NCI-H146 treated with DMSO at 0.1 percent for 48 hours (cell line): ENCODE results near the gene ARMH1.
A peak's percentile ranks its signal among the peaks of the same experiment; 100 is the strongest.
"Not testable (repeated sequence)": the region's sequence is repeated elsewhere in the genome, so short reads cannot be mapped to it uniquely, and the experiment has no call there.

Experiments
- DNase-seq: peaks from one replicate; lab custom pipeline; 2025; ENCODE audit not compliant: unreplicated experiment; lab: John Stamatoyannopoulos, UW

Gene ARMH1

GRCh38 chr1:44664730-44665370 is 9.7 kb upstream of the ARMH1 start:
- no peak for DNase-seq

GRCh38 chr1:44666719-44667118 is 7.8 kb upstream of the ARMH1 start:
- DNase-seq: not testable (repeated sequence)

GRCh38 chr1:44670751-44671640 is 3.5 kb upstream of the ARMH1 start:
- no peak for DNase-seq

DNA sequence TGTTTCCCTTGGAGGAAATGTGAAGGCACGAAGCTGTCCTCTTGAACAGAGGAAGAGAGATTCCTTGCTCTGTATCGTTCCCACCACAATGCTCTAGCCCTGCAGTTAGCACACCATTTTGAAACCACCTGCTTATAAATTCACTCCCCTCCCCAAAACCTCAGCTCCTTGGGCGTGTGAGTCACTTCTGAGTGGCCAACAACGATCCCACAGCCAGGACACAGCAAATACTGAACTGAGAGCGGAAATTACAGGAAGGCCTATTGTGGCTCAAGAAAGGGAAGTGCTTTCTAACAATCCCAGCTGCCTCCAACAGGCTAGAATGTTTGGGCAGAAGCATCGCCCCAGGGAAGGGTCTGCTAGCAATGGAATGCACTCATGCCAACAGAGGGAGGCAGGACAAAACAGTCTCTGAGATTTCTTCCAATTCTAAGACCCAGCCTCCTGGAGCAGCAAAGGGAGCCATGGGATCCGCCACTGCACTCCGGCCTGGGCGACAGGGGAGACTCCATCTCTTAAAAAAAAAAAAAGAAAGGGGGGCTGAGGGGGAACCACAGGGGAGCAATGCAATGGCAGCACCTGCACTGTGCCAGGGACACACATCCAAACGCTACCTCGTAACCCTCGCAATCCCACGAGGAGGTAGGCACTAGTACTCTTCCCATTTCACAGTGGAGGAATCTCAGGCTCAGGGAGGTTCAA is 2.1 kb upstream of the ARMH1 start:
- no peak for DNase-seq

- no peak for DNase-seq
Observed at GRCh38 chr1:44672961-44673674, 1.4 kb upstream of the ARMH1 start.

- DNase-seq: no peak
Observed at GRCh38 chr1:44673675-44674112, 820 bp upstream of the ARMH1 start.

- no peak for DNase-seq
Observed at GRCh38 chr1:44675186-44675585, 672 bp downstream of the ARMH1 start.

DNA sequence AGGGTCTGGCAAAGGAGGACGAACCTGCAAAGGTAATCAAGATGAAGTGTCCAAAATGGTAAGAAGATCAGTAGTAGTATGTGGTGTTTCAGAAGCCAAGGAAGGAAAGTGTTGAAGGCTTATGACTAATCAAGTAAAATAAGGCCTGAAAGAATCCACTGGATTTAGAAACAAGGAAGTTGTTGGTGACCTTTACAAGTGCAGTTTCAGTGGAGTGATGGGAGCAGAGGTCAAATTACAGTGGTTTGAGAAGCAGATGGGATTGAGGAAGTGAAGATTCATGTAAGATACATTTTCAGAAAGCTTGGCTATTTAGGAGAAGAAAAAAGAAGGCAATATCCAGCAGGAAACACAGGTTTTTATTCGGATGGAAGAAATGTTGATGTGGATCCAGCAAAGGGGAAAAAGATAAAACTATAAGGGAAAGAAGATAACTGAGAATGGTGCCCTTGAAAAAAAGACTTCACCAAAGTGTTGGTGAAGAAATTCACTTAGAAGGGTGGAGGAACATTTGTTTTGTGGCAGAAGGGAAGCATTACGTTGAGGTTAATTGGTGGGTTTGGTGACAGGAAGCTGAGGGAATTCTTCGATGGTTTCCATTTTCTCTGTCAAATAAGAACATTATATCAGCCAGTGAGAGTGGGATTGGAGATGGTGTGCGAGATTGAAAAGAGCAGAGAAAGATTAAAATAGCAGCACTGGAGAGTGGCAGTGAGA is 2.1 kb downstream of the ARMH1 start:
- no peak for DNase-seq

DNA sequence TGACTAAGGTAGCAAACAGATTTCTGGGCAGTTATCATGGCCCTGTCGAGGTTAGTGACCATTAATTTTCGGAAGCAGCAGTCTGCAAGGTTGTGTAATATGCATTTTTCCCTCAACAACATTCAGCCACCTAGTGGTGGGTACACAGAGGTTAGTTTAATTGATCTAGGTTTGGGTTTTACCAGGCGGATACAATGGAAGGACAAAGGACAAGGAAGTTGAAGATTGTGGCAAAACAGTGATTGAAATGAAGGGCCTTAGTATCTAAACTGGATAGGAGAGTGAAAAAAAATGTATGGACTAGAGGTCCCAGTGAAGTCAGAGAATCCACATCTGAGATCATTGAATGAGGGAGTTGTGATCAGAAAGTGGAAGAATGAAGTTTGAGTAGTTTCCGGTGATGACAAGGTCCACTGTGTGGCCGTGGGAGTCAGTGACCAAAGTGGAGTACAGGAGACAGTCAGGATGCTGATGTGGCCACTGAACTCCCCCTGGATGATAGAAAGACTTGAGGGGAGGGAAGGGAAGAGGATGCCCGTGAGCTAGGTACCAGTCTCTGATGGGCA is 2.8 kb downstream of the ARMH1 start:
- peak; percentile 7 for DNase-seq

GRCh38 chr1:44678120-44678519 is 3.6 kb downstream of the ARMH1 start:
- DNase-seq: no peak

DNA sequence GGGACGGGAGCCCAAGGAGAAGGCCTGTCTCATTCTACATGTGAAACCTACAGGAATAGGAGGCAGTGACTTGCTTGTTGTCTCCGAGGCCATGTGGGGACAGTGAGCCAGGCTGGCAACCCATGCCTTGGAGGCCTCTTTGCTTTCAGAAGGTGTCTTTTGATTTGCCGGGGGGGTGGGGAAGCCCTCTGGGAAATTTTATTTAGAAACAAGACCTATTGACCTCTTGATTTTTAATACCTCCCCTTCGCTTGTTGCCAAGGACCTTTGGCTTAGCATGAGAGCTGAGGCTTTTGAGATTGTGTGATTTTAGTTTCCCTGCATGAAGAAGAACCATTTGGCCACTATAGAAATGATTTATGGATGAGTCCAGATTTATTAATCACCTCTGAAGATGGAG is 4.1 kb downstream of the ARMH1 start:
- no peak for DNase-seq

- no peak for DNase-seq
Observed at GRCh38 chr1:44679468-44679867, 5.0 kb downstream of the ARMH1 start.

DNA sequence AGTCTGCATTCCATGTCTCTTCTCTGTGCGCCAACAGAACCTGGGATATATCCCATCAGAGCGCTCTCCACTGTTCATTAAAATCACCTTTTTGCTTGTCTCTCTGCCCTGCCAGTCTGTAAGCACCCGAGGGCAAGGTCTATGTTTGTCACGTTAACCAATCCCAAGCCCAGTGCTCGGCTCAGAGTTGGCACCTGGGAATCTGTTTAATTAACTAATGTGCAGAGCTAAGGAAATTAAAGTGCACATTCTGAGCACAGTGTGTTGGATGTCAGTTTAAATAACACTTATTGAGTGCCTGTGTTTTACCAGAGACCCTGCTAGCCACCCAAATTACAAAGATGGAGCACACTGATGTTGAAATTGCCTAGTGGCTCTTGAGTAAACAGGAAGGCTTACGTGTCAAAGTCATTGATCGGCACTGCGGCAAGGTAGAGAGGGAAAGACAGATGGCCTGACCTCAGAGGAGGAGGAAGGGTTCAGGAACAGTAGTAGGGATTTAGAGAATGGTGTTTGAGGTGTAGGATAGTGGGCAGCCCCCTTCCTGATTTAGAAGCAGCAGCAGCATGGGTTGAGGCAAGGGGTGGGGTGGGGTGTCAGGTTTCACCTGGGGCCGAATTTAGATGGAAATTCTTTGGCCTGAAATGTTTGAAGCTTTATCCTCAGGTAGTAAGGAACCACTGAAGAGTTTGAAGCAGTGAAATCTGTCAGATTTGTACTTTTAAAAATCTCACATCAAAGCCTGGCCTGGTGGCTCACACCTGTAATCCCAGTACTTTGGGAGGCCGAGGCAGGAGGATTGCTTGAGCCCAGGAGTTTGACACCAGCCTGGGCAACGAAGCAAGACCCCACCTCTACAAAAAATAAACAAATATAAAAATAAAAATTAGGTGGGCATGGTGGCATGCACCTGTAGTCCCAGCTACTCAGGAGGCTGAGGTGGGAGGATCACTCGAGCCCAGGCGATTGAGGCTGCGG is 7.7 kb downstream of the ARMH1 start:
- peak; percentile 38 for DNase-seq

GRCh38 chr1:44682883-44683265 is 8.4 kb downstream of the ARMH1 start:
- DNase-seq: no peak

DNA sequence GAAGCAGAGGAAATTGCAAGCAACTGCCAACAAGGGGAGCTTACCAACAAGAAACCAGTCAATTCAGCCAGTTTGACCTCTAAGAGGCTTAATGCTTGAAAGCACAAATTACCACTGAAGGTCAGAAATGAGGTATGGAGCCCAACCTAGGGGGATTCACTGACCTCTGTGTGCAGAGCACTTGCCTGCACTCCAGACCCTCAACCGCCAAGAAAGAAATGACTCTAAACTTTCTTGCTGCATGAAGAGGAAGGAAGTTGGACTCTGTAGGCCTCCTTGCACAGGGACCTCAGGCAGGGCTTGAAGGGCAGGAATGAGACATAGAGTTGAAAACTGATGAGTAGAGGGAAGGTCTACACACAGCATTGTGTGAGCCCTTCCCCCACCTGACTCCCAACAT is 10.0 kb downstream of the ARMH1 start:
- no peak for DNase-seq

DNA sequence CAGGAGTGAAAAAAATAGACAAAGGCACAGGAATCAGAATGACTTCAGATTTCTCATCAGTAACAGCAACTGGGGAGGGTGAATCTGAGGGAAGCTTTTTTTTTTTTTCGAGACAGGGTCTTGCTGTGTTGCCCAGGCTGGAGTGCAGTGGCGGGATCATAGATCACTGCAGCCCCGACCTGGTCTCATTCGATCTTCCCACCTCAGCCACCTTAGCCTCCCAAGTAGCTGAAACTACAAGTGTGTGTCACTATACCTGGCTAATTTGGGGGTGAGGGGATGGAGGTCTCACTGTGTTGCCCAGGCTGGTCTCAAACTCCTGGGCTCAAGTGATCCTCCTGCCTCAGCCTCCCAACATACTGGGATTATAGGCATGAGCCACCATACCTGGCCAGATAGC is 10.7 kb downstream of the ARMH1 start:
- DNase-seq: no peak

DNA sequence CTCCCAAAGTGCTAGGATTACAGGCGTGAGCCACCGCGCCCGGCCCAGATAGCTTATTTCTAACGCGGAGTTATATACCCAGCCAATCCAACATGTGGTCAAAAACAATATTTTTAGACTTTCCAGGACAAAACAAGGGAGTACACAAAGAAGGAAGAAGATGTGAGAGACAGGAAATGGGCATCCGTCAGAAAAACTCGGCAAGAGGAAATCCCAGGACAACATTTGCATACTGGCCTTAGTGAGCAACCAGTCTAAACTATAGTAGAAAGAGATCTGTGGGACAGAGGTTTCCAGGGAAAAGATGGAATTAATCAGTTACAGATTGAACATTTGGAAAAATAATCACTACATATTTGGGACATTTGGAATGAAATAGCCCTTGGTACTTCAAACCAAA is 11.4 kb downstream of the ARMH1 start:
- no peak for DNase-seq

DNA sequence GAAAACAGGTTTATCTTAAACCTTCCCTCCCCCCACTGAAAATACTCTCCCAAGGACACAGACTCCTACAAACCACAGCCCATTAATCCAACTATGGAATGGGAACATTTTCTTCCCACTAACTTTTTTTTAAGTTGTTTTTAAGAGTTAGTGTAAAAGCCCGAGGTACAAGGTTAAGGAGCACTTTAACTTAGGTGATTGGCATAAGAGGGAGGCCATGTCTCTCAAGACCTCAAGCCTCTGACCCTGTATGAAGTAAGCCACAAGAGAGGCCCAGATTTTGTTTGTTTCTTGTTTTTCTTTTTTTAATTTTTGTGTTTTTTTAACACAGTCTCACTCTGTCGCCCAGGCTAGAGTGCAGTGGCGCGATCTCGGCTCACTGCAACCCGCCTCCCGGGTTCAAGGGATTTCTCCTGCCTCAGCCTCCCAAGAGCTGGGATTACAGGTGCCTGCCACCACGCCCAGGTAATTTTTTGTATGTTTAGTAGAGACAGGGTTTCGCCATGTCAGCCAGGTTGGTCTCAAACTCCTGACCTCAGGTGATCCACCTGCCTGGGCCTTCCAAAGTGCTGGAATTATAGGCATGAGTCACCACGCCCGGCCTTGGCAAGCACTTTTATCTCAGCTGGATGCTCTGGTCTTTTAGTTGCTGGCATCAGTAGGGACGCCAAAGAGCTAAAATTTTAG is 14.4 kb downstream of the ARMH1 start:
- no peak for DNase-seq

- no peak for DNase-seq
Observed at GRCh38 chr1:44689447-44689765, 14.9 kb downstream of the ARMH1 start.
